DND-41 (cell line): ENCODE data around the gene TEAD1.

ENCODE experiments used
- EZH2 ChIP-seq: IDR thresholded peaks from 3 replicates; pipeline ENCODE4 v1.6.1; 2012; ENCODE audit warnings: borderline replicate concordance, low read depth, mild to moderate bottlenecking, moderate library complexity, low read length, inconsistent platforms; ENCODE audit not compliant: severe bottlenecking
- TF ChIP-seq, protein P1 (sequence below): IDR thresholded peaks from 2 replicates; pipeline ENCODE4 v1.5.1; 2012; ENCODE audit warnings: borderline replicate concordance, low read length, moderate library complexity, mild to moderate bottlenecking; ENCODE audit not compliant: poor library complexity, severe bottlenecking; ENCODE audit errors: extremely low read depth

DNA sequence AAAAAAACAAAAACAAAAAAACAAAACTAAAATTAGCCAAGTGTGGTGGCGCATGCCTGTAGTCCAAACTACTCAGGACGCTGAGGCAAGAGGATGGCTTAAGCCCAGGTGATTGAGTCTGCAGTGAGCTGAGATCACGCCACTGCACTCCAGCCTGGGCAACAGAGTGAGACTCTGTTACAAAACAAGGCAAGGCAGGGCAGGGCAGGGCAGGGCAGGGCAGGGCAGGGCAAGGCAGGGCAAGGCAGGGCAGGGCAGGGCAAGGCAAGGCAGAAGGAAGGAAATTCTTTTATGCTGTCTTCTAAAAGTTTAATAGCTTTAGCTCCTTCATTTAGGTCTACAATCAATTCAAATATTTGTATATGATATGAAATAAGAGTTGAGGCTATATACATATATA lies 284.8 kb downstream of the TEAD1 start:
- TF ChIP-seq, protein P1, sequence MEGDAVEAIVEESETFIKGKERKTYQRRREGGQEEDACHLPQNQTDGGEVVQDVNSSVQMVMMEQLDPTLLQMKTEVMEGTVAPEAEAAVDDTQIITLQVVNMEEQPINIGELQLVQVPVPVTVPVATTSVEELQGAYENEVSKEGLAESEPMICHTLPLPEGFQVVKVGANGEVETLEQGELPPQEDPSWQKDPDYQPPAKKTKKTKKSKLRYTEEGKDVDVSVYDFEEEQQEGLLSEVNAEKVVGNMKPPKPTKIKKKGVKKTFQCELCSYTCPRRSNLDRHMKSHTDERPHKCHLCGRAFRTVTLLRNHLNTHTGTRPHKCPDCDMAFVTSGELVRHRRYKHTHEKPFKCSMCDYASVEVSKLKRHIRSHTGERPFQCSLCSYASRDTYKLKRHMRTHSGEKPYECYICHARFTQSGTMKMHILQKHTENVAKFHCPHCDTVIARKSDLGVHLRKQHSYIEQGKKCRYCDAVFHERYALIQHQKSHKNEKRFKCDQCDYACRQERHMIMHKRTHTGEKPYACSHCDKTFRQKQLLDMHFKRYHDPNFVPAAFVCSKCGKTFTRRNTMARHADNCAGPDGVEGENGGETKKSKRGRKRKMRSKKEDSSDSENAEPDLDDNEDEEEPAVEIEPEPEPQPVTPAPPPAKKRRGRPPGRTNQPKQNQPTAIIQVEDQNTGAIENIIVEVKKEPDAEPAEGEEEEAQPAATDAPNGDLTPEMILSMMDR, result no peak
- TF ChIP-seq EZH2, result no peak
